B cell (primary cell): ENCODE data around the gene SCGN. TPM values are rescaled to one million over a fixed set of nuclear protein-coding genes. Genes with fewer than 3 reads are reported as not detected.

ENCODE experiments used
- ATAC-seq: fragments of 200-7000 bp; cut with Tn5 transposase; one replicate; pipeline ENCODE4 v1.10.0; 2021; ENCODE audit warnings: low read depth, mild to moderate bottlenecking, moderate number of reproducible peaks, moderate library complexity
- CTCF ChIA-PET: fragments of 350-600 bp; sonication (Branson Sonifier 250); formaldehyde crosslinking; loops from one replicate; lab custom pipeline; 2021; ENCODE audit warnings: antibody characterized with exemption, inconsistent platforms; lab: Charles Lee
- POLR2A ChIA-PET: fragments of 350-600 bp; sonication (Branson Sonifier 250); formaldehyde crosslinking; loops from one replicate; lab custom pipeline; 2021; ENCODE audit warnings: antibody characterized with exemption; lab: Charles Lee
- DNase-seq: peaks from one replicate; pipeline ENCODE4 v3.0.0; 2013
- H2AFZ ChIP-seq: 2 replicates; pipeline ENCODE4 v1.6.1; 2012; ENCODE audit warnings: mild to moderate bottlenecking, low read depth, low read length; ENCODE audit not compliant: insufficient read depth, poor library complexity, severe bottlenecking
- H3K27ac ChIP-seq, 2 donors: 1 replicate in 1 of 2; 2 replicates in 1 of 2; pipeline ENCODE4 v1.5.1; 2012 to 2013; ENCODE audit warnings: low read length in 2 of 2, mild to moderate bottlenecking in 2 of 2, moderate library complexity in 1 of 2
- H3K27me3 ChIP-seq, 4 experiments: fragments of 200-600 bp in 1 of 4; sonication (generic) in 1 of 4; replicated peaks in 1 of 4; 1 replicate in 2 of 4; 2 replicates in 2 of 4; pipeline versions ENCODE4 v1.6.1 to v1.7.0; 2013 to 2016; ENCODE audit warnings: low read length in 3 of 4, mild to moderate bottlenecking in 2 of 4, mixed read lengths in 1 of 4, moderate library complexity in 1 of 4; ENCODE audit not compliant: insufficient read depth in 4 of 4, control insufficient read depth in 3 of 4; ENCODE audit errors: control extremely low read depth in 1 of 4
- H3K36me3 ChIP-seq, 2 experiments: replicated peaks in 1 of 2; 1 replicate in 1 of 2; 2 replicates in 1 of 2; pipeline versions ENCODE4 v1.6.1 to v1.7.1; 2013; ENCODE audit warnings: low read length in 1 of 2; ENCODE audit not compliant: insufficient read depth in 2 of 2, control insufficient read depth in 1 of 2; ENCODE audit errors: control extremely low read depth in 1 of 2, extremely low read depth in 1 of 2
- H3K4me1 ChIP-seq, 2 donors: fragments of 200-600 bp in 1 of 2; sonication (generic) in 1 of 2; 1 replicate in 1 of 2; 2 replicates in 1 of 2; pipeline versions ENCODE4 v1.5.1 to v1.6.1; 2013 to 2017; ENCODE audit warnings: low read length in 2 of 2; ENCODE audit not compliant: control insufficient read depth in 2 of 2, insufficient read depth in 2 of 2
- H3K4me2 ChIP-seq: replicated peaks from 2 replicates; pipeline ENCODE3; 2012; ENCODE audit warnings: mild to moderate bottlenecking, low read depth, low read length; ENCODE audit not compliant: poor library complexity, severe bottlenecking
- H3K4me3 ChIP-seq, 5 experiments: fragments of 200-600 bp in 1 of 5; sonication (generic) in 1 of 5; 1 replicate in 3 of 5; 2 replicates in 2 of 5; pipeline versions ENCODE4 v1.5.1 to v1.7.0; 2011 to 2016; ENCODE audit warnings: low read length in 4 of 5, mild to moderate bottlenecking in 4 of 5, low read depth in 2 of 5, control low read depth in 1 of 5, moderate library complexity in 1 of 5; ENCODE audit not compliant: insufficient read depth in 1 of 5; ENCODE audit errors: control extremely low read depth in 1 of 5, extremely low read depth in 1 of 5
- H3K79me2 ChIP-seq: fragments of 200-600 bp; sonication (generic); one replicate; pipeline ENCODE4 v1.6.0; 2016; ENCODE audit warnings: low read length; ENCODE audit not compliant: control insufficient read depth, insufficient read depth
- H3K9ac ChIP-seq: fragments of 200-600 bp; sonication (generic); 2 replicates; pipeline ENCODE4 v1.6.1; 2017; ENCODE audit warnings: mild to moderate bottlenecking, low read length, moderate library complexity
- H3K9me3 ChIP-seq, 3 donors: one replicate each; pipeline versions ENCODE4 v1.6.1 to v1.7.1; 2013; ENCODE audit warnings: low read length in 2 of 3; ENCODE audit not compliant: control insufficient read depth in 2 of 3, insufficient read depth in 1 of 3; ENCODE audit errors: control extremely low read depth in 1 of 3
- H4K20me1 ChIP-seq: 2 replicates; pipeline ENCODE4 v1.6.0; 2012; ENCODE audit warnings: mild to moderate bottlenecking, low read length; ENCODE audit not compliant: insufficient read depth, control insufficient read depth, poor library complexity, severe bottlenecking
- H3K27ac Mint-ChIP-seq: one replicate; pipeline ENCODE4 v1.8.0; 2021; ENCODE audit warnings: mixed read lengths
- H3K27me3 Mint-ChIP-seq: one replicate; pipeline ENCODE4 v1.8.0; 2021; ENCODE audit warnings: mixed read lengths
- H3K4me1 Mint-ChIP-seq: one replicate; pipeline ENCODE4 v1.8.0; 2021; ENCODE audit warnings: mixed read lengths
- H3K4me3 Mint-ChIP-seq: one replicate; pipeline ENCODE4 v1.8.0; 2021; ENCODE audit warnings: mixed read lengths
- H3K9me3 Mint-ChIP-seq: one replicate; pipeline ENCODE4 v1.8.0; 2022; ENCODE audit warnings: mixed read lengths; ENCODE audit not compliant: insufficient read depth
- CTCF ChIP-seq: fragments of 200-600 bp; IDR thresholded peaks from one replicate; pipeline ENCODE4 v1.8.0; 2022; ENCODE audit warnings: antibody characterized with exemption, mild to moderate bottlenecking
- EZH2 ChIP-seq: IDR thresholded peaks from 2 replicates; pipeline ENCODE4 v1.6.1; 2012; ENCODE audit warnings: borderline replicate concordance, low read depth, mild to moderate bottlenecking, moderate library complexity, low read length; ENCODE audit not compliant: insufficient read depth, poor library complexity, severe bottlenecking
- WGBS: methylation state at CpG from one replicate; pipeline ENCODE4 v1.1.5; 2013; ENCODE audit warnings: missing lambda C conversion rate; ENCODE audit not compliant: insufficient coverage; 5-methylcytosine and 5-hydroxymethylcytosine counted together
- intact Hi-C: fragments of 100-400 bp; cut with micrococcal nuclease; formaldehyde crosslinking; loops from one replicate; pipeline ENCODE4 v1.10.0; 2022
- polyA plus RNA-seq: library from polyadenylated mRNA; depleted of rRNA; stranded (reverse); fragments of >200 nt; gene quantifications from 2 replicates; pipeline ENCODE4 v1.2.3, GENCODE V29; 2012
- total RNA-seq, 2 donors: library from RNA; stranded (reverse); fragments of 120-200 nt in 1 of 2; gene quantifications; 1 replicate in 1 of 2; 2 replicates in 1 of 2; pipeline versions ENCODE4 v1.2.3 to v1.2.4, GENCODE V29; 2013 to 2022

Gene SCGN
- total and polyA plus RNA-seq, 2 donors (not counting 1 experiment from before 2014, with no cell fraction given) = not detected

GRCh38 chr6:25746968-25747367 is 95.0 kb downstream of the SCGN start:
- Histone ChIP-seq H3K9me3 (peaks cover 0 to 1% (median 0%) of the 10 kb centered on the region in 3 donors), H3K4me3 (no peak overlapping the region), H3K36me3 (no peaks in the 10 kb centered on the region), H3K79me2 (no peaks in the 10 kb centered on the region), H4K20me1 (no peaks in the 10 kb centered on the region), H3K4me1 (peaks cover 5% of the 10 kb centered on the region in 2 donors), H2AFZ (no peak overlapping the region), H3K4me2 (no peak overlapping the region), H3K27ac (no peak overlapping the region), H3K9ac (no peak overlapping the region), H3K27me3 (no peaks in the 10 kb centered on the region)
- no peaks in the 10 kb centered on the region for H3K27me3 Mint-ChIP-seq
- POLR2A ChIA-PET = no interaction called here
- no peak overlapping the region for H3K4me3 Mint-ChIP-seq
- WGBS = no CpG with 5 or more reads among the region's 1 CpG
- H3K4me1 Mint-ChIP-seq = peaks cover 5% of the 10 kb centered on the region
- CTCF ChIA-PET = no interaction called here
- intact Hi-C loops = no loop called here
- DNase-seq = no peak
- TF ChIP-seq CTCF (no peak), EZH2 (no peak)
- no peak for ATAC-seq
- no peak overlapping the region for H3K27ac Mint-ChIP-seq
- H3K9me3 Mint-ChIP-seq = no peaks in the 10 kb centered on the region

GRCh38 chr6:25747477-25747876 is 95.5 kb downstream of the SCGN start:
- Histone ChIP-seq H3K27me3 (no peaks in the 10 kb centered on the region), H3K27ac (no peak overlapping the region), H3K4me3 (no peak overlapping the region), H3K36me3 (no peaks in the 10 kb centered on the region), H3K79me2 (no peaks in the 10 kb centered on the region), H3K4me1 (peaks cover 5% of the 10 kb centered on the region in 2 donors), H3K9me3 (no peaks in the 10 kb centered on the region), H3K9ac (no peak overlapping the region), H3K4me2 (no peak overlapping the region), H2AFZ (no peak overlapping the region), H4K20me1 (no peaks in the 10 kb centered on the region)
- Mint-ChIP-seq H3K27ac (no peak overlapping the region), H3K4me1 (peaks cover 5% of the 10 kb centered on the region), H3K27me3 (no peaks in the 10 kb centered on the region), H3K4me3 (no peak overlapping the region), H3K9me3 (no peaks in the 10 kb centered on the region)
- WGBS = no CpG with 5 or more reads among the region's 2 CpGs
- ATAC-seq (no peak), DNase-seq (no peak)
- TF ChIP-seq CTCF (no peak), EZH2 (no peak)
- intact Hi-C loops = no loop called here
- CTCF ChIA-PET = no interaction called here
- POLR2A ChIA-PET = no interaction called here
